WTC11 (cell line): Measurements from ENCODE around the gene TTC28. TPM values are rescaled to one million over a fixed set of nuclear protein-coding genes. Genes with fewer than 3 reads are reported as not detected.

Experiments used
- ATAC-seq: fragments of 200-7000 bp; cut with Tn5 transposase; 2 replicates; pipeline ENCODE4 v1.10.0; 2021; ENCODE audit warnings: mild to moderate bottlenecking, moderate library complexity
- CTCF ChIA-PET: fragments of 300-600 bp; sonication (Branson Sonifier 250); formaldehyde crosslinking; loops from one replicate; lab custom pipeline; 2021; ENCODE audit warnings: antibody characterized with exemption; lab: Charles Lee
- POLR2A ChIA-PET: fragments of 350-600 bp; sonication (Branson Sonifier 250); formaldehyde crosslinking; loops from one replicate; lab custom pipeline; 2021; ENCODE audit warnings: antibody characterized with exemption; lab: Charles Lee
- DNase-seq: peaks from one replicate; pipeline ENCODE4 v3.0.0; 2021; ENCODE audit warnings: low spot score
- H3K27ac Mint-ChIP-seq: 2 replicates; pipeline ENCODE4 v1.8.0; 2021; ENCODE audit warnings: mixed read lengths
- H3K27me3 Mint-ChIP-seq: 2 replicates; pipeline ENCODE4 v1.8.0; 2021; ENCODE audit warnings: low read depth, mild to moderate bottlenecking, moderate library complexity, mixed read lengths
- H3K36me3 Mint-ChIP-seq: 2 replicates; pipeline ENCODE4 v1.8.0; 2021; ENCODE audit warnings: mixed read lengths
- H3K4me1 Mint-ChIP-seq: 2 replicates; pipeline ENCODE4 v1.8.0; 2022; ENCODE audit warnings: mixed read lengths
- H3K4me3 Mint-ChIP-seq: 2 replicates; pipeline ENCODE4 v1.8.0; 2021; ENCODE audit warnings: mild to moderate bottlenecking, moderate library complexity, mixed read lengths
- H3K9me3 Mint-ChIP-seq: 2 replicates; pipeline ENCODE4 v1.8.0; 2021; ENCODE audit warnings: mixed read lengths
- ARID4B ChIP-seq: sonication (generic); formaldehyde crosslinking; IDR thresholded peaks from 2 replicates; pipeline ENCODE4 v1.8.0; 2023; ENCODE audit warnings: missing genetic modification reagents, mild to moderate bottlenecking, borderline replicate concordance
- CBFB ChIP-seq: sonication (generic); formaldehyde crosslinking; IDR thresholded peaks from 2 replicates; pipeline ENCODE4 v1.8.1; 2022; ENCODE audit warnings: mild to moderate bottlenecking, low read depth, missing genetic modification reagents
- ELF4 ChIP-seq: sonication (generic); formaldehyde crosslinking; IDR thresholded peaks from 2 replicates; pipeline ENCODE4 v1.8.1; 2022; ENCODE audit warnings: low read depth, mild to moderate bottlenecking, moderate library complexity, missing genetic modification reagents
- FOXK1 ChIP-seq: sonication (generic); formaldehyde crosslinking; IDR thresholded peaks from 2 replicates; pipeline ENCODE4 v1.8.0; 2022; ENCODE audit warnings: mild to moderate bottlenecking, moderate library complexity, missing genetic modification reagents
- FOXP4 ChIP-seq: sonication (generic); formaldehyde crosslinking; IDR thresholded peaks from 2 replicates; pipeline ENCODE4 v1.8.0; 2022; ENCODE audit warnings: mild to moderate bottlenecking, missing genetic modification reagents
- GABPB1 ChIP-seq: sonication (generic); formaldehyde crosslinking; IDR thresholded peaks from 2 replicates; pipeline ENCODE4 v1.8.1; 2023; ENCODE audit warnings: mild to moderate bottlenecking, missing genetic modification reagents
- GRHL2 ChIP-seq: fragments of 250-450 bp; sonication (Bioruptor Pico); IDR thresholded peaks from 2 replicates; pipeline ENCODE4 v1.8.0; 2022; ENCODE audit warnings: mild to moderate bottlenecking, moderate library complexity; ENCODE audit not compliant: insufficient replicate concordance, severe bottlenecking
- HMGA2 ChIP-seq: fragments of 250-450 bp; sonication (Bioruptor Pico); IDR thresholded peaks from 2 replicates; pipeline ENCODE4 v1.4.0; 2021; ENCODE audit warnings: mild to moderate bottlenecking, moderate library complexity
- JAZF1 ChIP-seq: fragments of 250-450 bp; sonication (Bioruptor Pico); IDR thresholded peaks from 2 replicates; pipeline ENCODE4 v1.9.0; 2021; ENCODE audit warnings: moderate library complexity, mild to moderate bottlenecking, inconsistent platforms
- NR1H2 ChIP-seq: sonication (generic); formaldehyde crosslinking; IDR thresholded peaks from 2 replicates; pipeline ENCODE4 v1.9.0; 2021; ENCODE audit warnings: mild to moderate bottlenecking, moderate library complexity, missing genetic modification reagents
- NR3C1 ChIP-seq: sonication (generic); formaldehyde crosslinking; conservative IDR thresholded peaks from 2 replicates; pipeline ENCODE4 v1.8.1; 2023; ENCODE audit warnings: low read depth, mild to moderate bottlenecking, missing genetic modification reagents
- OVOL2 ChIP-seq: fragments of 250-450 bp; sonication (Bioruptor Pico); IDR thresholded peaks from 2 replicates; pipeline ENCODE4 v1.9.0; 2021; ENCODE audit warnings: mild to moderate bottlenecking, borderline replicate concordance
- TP53 ChIP-seq: sonication (generic); formaldehyde crosslinking; IDR thresholded peaks from 2 replicates; pipeline ENCODE4 v1.8.1; 2023; ENCODE audit warnings: mild to moderate bottlenecking, missing genetic modification reagents
- ZBTB21 ChIP-seq: sonication (generic); formaldehyde crosslinking; IDR thresholded peaks from 2 replicates; pipeline ENCODE4 v1.8.1; 2023; ENCODE audit warnings: mild to moderate bottlenecking, missing genetic modification reagents, borderline replicate concordance
- ZNF121 ChIP-seq: sonication (generic); formaldehyde crosslinking; IDR thresholded peaks from 2 replicates; pipeline ENCODE4 v1.8.0; 2023; ENCODE audit warnings: missing genetic modification reagents
- total RNA-seq: library from RNA; stranded (reverse); gene quantifications from 3 replicates; pipeline ENCODE4 v1.2.3, GENCODE V29; 2021
- TF ChIP-seq, protein P1 (sequence below): sonication (generic); formaldehyde crosslinking; IDR thresholded peaks from 2 replicates; pipeline ENCODE4 v1.8.0; 2022; ENCODE audit warnings: mild to moderate bottlenecking, missing genetic modification reagents
- TF ChIP-seq, protein P2 (sequence below): fragments of 250-450 bp; sonication (Bioruptor Pico); IDR thresholded peaks from 2 replicates; pipeline ENCODE4 v1.9.0; 2021; ENCODE audit warnings: mild to moderate bottlenecking
- TF ChIP-seq, protein P3 (sequence below): sonication (generic); formaldehyde crosslinking; IDR thresholded peaks from 2 replicates; pipeline ENCODE4 v1.8.0; 2022; ENCODE audit warnings: missing genetic modification reagents
- TF ChIP-seq, protein P4 (sequence below): fragments of 250-450 bp; sonication (Bioruptor Pico); IDR thresholded peaks from 2 replicates; pipeline ENCODE4 v1.9.0; 2021; ENCODE audit warnings: mild to moderate bottlenecking

TTC28 gene
- total RNA-seq, 1 experiment from 2014 or later = 13.0 TPM

DNA sequence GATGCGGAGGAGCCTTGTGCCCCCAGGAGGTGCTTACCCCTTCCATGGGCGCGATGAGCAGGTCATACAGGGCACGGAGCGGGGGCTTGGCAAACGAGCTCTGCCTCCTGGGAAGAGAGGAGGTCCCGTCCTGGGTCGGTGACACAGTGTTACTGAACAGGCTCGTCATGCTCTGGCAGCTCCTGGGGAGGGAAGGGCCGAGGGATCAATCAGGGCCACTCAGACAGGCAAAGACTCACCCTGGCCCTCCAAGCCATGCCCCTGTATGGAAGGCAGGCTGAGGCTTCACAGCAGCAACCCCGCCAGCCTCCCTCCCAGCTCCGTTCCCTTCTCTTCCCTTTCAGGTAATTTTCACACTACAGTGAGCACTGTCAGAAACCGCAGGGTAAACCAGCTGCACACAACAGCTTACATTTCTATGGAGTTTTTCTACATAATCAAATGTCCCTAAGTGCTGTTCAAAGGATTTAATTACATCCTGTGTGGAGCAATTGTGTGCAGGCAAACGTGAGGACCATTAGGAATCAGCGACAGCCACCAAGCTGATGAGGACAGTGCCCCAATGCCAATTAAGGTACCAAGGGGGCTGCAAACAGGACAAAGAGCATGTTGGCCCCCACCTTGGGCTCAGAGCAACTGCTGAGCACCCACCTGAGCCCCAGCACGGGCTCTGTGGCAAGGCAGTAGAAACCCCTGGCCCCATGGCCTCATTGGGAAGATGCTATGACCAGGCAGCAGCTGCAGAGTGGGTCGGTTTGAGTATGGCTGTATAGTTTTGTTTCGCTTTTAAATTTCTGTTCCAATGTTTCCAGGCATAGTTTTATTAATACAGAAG lies 665.2 kb downstream of the TTC28 start:
- Mint-ChIP-seq H3K27ac (no peak overlapping the region), H3K9me3 (no peaks in the 10 kb centered on the region), H3K4me1 (no peaks in the 10 kb centered on the region), H3K4me3 (no peak overlapping the region), H3K36me3 (no peaks in the 10 kb centered on the region), H3K27me3 (no peaks in the 10 kb centered on the region)
- ATAC-seq (no peak), DNase-seq (peak; percentile 1)
- ChIA-PET CTCF (interaction anchor here (0.6 to 2.5 kb wide), 5 partner anchors 10 to 461 kb away, joined by 3 to 11 read pairs (median 4); no protein-coding TSS in a partner anchor), POLR2A (no interaction called here)
- TF ChIP-seq ZBTB21 (CRISPR knock-in tag) = no peak
- TF ChIP-seq, protein P1, sequence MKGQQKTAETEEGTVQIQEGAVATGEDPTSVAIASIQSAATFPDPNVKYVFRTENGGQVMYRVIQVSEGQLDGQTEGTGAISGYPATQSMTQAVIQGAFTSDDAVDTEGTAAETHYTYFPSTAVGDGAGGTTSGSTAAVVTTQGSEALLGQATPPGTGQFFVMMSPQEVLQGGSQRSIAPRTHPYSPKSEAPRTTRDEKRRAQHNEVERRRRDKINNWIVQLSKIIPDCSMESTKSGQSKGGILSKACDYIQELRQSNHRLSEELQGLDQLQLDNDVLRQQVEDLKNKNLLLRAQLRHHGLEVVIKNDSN (CRISPR knock-in tag) = no peak
- TF ChIP-seq, protein P2, sequence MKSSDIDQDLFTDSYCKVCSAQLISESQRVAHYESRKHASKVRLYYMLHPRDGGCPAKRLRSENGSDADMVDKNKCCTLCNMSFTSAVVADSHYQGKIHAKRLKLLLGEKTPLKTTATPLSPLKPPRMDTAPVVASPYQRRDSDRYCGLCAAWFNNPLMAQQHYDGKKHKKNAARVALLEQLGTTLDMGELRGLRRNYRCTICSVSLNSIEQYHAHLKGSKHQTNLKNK = no peak
- no peak for TF ChIP-seq CBFB (CRISPR knock-in tag)
- TF ChIP-seq TP53 (CRISPR knock-in tag) = no peak

DNA sequence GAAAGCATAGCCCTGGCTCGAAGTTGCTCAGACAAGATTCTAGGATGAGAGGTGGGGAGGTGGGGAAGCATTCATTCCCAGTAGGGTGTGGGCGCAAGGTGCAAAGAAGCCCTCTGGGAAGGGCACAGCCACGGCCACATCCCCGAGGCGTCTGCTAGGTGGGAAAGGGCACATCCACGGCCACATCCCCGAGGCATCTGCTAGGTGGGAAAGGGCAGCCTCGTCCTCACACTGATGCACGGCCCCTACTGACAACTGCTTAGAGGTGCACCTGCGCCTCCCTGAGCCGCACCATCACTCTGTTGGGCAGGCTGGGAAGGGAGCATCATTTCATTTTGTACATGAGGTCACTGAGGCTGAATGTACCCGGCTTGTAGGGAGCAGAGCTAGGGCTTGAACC lies 666.0 kb downstream of the TTC28 start:
- Mint-ChIP-seq H3K36me3 (no peaks in the 10 kb centered on the region), H3K4me3 (no peak overlapping the region), H3K4me1 (no peaks in the 10 kb centered on the region), H3K27me3 (no peaks in the 10 kb centered on the region), H3K9me3 (no peaks in the 10 kb centered on the region), H3K27ac (no peak overlapping the region)
- CTCF ChIA-PET = interaction anchor here (0.8 to 2.5 kb wide), 4 partner anchors 23 to 461 kb away, joined by 3 to 11 read pairs (median 4); no protein-coding TSS in a partner anchor
- DNase-seq (no peak), ATAC-seq (peak; percentile 43; the same call in 1 of the 2 replicates)
- POLR2A ChIA-PET = no interaction called here
- TF ChIP-seq HMGA2 (CRISPR knock-in tag) = no peak
- no peak for TF ChIP-seq NR1H2 (CRISPR knock-in tag)
- no peak for TF ChIP-seq FOXK1 (CRISPR knock-in tag)
- TF ChIP-seq ZNF121 (CRISPR knock-in tag) = no peak
- TF ChIP-seq CBFB (CRISPR knock-in tag) = no peak
- TF ChIP-seq, protein P3, sequence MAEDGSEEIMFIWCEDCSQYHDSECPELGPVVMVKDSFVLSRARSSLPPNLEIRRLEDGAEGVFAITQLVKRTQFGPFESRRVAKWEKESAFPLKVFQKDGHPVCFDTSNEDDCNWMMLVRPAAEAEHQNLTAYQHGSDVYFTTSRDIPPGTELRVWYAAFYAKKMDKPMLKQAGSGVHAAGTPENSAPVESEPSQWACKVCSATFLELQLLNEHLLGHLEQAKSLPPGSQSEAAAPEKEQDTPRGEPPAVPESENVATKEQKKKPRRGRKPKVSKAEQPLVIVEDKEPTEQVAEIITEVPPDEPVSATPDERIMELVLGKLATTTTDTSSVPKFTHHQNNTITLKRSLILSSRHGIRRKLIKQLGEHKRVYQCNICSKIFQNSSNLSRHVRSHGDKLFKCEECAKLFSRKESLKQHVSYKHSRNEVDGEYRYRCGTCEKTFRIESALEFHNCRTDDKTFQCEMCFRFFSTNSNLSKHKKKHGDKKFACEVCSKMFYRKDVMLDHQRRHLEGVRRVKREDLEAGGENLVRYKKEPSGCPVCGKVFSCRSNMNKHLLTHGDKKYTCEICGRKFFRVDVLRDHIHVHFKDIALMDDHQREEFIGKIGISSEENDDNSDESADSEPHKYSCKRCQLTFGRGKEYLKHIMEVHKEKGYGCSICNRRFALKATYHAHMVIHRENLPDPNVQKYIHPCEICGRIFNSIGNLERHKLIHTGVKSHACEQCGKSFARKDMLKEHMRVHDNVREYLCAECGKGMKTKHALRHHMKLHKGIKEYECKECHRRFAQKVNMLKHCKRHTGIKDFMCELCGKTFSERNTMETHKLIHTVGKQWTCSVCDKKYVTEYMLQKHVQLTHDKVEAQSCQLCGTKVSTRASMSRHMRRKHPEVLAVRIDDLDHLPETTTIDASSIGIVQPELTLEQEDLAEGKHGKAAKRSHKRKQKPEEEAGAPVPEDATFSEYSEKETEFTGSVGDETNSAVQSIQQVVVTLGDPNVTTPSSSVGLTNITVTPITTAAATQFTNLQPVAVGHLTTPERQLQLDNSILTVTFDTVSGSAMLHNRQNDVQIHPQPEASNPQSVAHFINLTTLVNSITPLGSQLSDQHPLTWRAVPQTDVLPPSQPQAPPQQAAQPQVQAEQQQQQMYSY (CRISPR knock-in tag) = no peak
- TF ChIP-seq FOXP4 (CRISPR knock-in tag) = no peak
- no peak for TF ChIP-seq GRHL2 (CRISPR knock-in tag)
- TF ChIP-seq ELF4 = no peak
- TF ChIP-seq JAZF1 (CRISPR knock-in tag) = no peak
- TF ChIP-seq ARID4B = no peak
- no peak for TF ChIP-seq GABPB1 (CRISPR knock-in tag)
- TF ChIP-seq OVOL2 (CRISPR knock-in tag) = no peak
- no peak for TF ChIP-seq NR3C1 (CRISPR knock-in tag)
- TF ChIP-seq, protein P4, sequence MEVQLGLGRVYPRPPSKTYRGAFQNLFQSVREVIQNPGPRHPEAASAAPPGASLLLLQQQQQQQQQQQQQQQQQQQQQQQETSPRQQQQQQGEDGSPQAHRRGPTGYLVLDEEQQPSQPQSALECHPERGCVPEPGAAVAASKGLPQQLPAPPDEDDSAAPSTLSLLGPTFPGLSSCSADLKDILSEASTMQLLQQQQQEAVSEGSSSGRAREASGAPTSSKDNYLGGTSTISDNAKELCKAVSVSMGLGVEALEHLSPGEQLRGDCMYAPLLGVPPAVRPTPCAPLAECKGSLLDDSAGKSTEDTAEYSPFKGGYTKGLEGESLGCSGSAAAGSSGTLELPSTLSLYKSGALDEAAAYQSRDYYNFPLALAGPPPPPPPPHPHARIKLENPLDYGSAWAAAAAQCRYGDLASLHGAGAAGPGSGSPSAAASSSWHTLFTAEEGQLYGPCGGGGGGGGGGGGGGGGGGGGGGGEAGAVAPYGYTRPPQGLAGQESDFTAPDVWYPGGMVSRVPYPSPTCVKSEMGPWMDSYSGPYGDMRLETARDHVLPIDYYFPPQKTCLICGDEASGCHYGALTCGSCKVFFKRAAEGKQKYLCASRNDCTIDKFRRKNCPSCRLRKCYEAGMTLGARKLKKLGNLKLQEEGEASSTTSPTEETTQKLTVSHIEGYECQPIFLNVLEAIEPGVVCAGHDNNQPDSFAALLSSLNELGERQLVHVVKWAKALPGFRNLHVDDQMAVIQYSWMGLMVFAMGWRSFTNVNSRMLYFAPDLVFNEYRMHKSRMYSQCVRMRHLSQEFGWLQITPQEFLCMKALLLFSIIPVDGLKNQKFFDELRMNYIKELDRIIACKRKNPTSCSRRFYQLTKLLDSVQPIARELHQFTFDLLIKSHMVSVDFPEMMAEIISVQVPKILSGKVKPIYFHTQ = no peak
- TF ChIP-seq ZBTB21 (CRISPR knock-in tag) = no peak
